GM19193 (cell line): ENCODE data around the gene ITPRID1.

Source experiments
- POLR2A ChIP-seq: IDR thresholded peaks from 4 replicates; pipeline ENCODE4 v1.6.1; 2011; ENCODE audit not compliant: insufficient read depth, insufficient read length; ENCODE audit errors: extremely low read depth

Gene ITPRID1

DNA sequence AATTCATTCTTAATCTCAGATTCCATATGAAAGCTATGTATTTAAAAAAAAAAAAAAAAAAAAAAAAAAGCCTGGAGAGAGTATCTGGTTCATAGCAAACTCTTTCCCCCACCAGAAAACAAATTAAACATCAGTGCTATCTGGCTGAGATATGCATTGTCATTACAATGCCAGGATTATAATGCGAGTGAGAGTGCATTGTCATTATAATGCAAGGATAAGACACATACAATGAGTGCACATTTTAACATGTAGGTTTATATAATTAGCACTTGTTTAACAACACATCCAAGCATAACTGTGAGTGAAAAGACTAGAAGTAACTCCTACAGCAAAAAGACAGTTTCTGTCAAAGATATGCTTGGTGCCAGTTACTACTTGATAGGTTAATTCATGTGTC, 48.1 kb downstream of the ITPRID1 start:
- no peak for TF ChIP-seq POLR2A

- TF ChIP-seq POLR2A: no peak
Observed at GRCh38 chr7:31563522-31563921, 49.6 kb downstream of the ITPRID1 start.

DNA sequence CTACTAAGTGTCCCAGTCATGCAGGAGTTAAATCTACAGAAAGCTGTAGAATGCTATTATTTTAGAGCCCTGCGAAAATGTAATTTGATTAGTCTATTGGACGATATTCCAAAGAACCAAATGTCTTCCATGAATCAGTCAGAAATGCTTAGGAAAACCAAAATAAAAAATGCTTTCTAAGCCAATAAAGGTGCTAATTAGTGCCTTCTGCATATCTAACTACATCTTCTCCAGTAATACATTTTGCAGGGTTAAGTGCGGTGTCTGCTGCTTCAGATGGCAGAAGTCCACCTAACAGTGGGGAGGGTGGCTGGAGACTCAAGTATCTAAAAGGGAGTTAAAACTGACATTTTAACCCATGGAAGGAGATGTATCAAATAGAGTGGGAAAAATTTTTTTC, 50.1 kb downstream of the ITPRID1 start:
- TF ChIP-seq POLR2A: no peak

GRCh38 chr7:31564661-31565060, 50.8 kb downstream of the ITPRID1 start:
- no peak for TF ChIP-seq POLR2A

GRCh38 chr7:31569528-31569927, 55.6 kb downstream of the ITPRID1 start:
- TF ChIP-seq POLR2A: no peak

DNA sequence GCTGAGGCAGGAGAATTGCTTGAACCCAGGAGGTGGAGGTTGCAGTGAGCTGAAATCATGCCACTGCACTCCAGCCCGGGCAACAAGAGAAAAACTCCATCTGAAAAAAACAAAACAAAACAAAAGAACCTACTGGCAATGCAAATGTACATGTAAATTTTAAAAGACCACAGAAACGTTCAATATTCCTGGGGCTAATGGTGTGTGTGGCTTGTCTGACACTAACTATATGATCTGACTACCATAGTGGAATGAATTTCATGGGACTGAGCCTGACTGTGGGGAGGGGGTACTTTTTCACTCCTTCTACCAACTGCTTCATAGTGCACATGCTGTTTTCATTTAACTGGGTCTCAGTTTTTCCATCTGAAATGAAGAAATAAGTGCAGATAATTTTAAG, 69.6 kb downstream of the ITPRID1 start:
- TF ChIP-seq POLR2A: no peak

- no peak for TF ChIP-seq POLR2A
Observed at GRCh38 chr7:31583942-31584341, 70.1 kb downstream of the ITPRID1 start.

DNA sequence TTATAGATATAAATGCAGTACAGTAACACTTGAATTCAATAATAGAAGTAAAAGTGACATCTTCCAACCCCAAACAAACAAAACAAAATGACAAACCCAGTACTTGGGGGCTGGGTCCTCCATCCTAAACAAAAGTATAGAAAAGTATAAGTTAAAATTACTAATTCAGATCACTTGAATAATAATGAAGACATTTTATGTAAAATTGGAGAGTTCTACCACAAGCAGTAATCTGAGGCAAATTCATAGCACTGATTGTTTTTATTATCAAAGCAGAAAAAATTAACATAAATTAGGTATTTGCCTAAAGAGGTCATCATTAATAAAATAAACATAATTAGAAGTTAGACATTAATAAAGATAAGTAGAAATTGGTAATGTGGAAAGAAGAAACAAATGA, 81.5 kb downstream of the ITPRID1 start:
- TF ChIP-seq POLR2A: no peak

DNA sequence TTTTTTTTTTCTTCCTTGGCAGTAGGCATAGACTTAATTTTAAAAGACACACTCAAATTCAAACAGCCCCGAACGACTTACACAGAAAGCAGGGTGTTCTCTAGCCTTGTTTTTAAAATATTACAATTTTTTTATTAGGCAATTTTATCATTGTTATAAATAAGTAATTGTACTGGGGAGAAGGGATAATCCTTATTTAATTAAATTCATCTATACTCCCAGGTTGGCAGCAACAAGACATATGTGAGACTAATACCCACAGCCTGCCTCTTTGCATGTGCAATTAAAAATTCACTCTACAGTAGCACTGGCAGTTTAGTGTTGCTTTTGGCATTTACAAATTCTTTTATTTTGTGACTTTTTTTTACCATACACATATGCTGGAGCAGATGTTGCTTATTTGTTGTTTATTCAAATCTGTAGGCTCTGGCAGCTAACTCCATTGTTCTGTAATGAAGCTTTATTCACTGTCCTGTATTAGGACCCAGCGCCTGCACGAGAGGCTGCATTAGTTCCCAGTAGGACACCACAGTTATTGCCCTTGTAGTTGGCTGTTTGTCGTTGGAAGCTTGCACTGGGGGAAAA, 88.2 kb downstream of the ITPRID1 start:
- no peak for TF ChIP-seq POLR2A

GRCh38 chr7:31603046-31603445, 89.2 kb downstream of the ITPRID1 start:
- no peak for TF ChIP-seq POLR2A

GRCh38 chr7:31613604-31614003, 99.7 kb downstream of the ITPRID1 start:
- no peak for TF ChIP-seq POLR2A

- TF ChIP-seq POLR2A: no peak
Observed at GRCh38 chr7:31633467-31633866, 119.6 kb downstream of the ITPRID1 start.

GRCh38 chr7:31633894-31634494, 120.1 kb downstream of the ITPRID1 start:
- no peak for TF ChIP-seq POLR2A

DNA sequence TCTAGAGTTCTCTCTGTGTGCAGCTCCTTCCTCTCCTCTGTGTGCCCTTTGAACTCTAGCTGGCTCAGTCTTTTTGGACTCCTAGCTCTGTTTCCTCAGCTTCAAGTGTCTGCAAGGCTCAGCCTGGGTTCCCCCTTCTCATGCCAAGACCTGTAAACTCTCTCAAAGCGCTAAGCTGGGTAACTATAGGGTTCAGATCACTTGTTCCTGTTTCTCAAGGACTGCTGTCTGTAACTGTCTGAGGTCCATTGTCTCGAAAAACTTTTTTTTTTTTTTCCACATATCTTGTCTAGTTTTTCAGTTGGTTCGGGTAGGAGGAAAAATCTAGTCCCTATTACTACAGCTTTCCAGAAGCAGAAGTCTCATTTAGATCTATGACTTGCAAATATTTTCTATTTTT, 126.5 kb downstream of the ITPRID1 start:
- TF ChIP-seq POLR2A: no peak

GRCh38 chr7:31642681-31643115, 128.8 kb downstream of the ITPRID1 start:
- no peak for TF ChIP-seq POLR2A

DNA sequence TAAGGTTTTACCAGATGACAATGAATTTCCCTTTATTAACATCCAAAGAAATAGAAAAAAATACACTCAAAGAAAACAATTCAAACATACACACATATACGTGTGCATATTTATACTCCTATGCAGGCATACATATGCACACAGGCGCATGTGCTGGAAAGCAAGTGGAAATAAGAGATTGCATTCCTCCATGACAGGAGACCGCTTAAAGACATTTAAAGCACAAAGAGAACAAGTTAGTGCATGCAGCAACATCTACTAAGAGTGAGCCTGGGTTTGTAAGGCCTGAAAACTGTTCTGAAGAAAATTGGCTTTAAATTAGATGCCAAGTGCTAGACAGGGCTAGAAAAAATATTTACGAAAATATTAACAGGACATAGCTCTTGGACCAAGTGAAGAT, 133.1 kb downstream of the ITPRID1 start:
- TF ChIP-seq POLR2A: no peak

DNA sequence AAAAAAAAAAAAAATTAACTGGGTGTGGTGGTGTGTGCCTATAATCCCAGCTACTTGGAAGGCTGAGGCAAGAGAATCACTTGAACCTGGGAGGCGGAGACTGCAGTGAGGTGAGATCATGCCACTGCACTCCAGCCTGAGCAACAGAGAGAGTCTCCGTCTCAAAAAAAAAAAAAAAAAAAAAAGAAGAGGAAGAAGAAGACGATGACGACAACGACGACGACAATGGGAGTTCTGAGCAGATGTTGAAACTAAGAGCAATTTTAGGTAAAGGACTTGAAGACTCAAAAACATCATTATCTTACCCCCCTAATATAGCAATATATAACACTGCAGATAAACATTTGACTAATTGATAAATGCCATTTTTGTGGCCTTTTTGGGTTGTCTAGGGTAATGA, 133.6 kb downstream of the ITPRID1 start:
- TF ChIP-seq POLR2A: no peak

DNA sequence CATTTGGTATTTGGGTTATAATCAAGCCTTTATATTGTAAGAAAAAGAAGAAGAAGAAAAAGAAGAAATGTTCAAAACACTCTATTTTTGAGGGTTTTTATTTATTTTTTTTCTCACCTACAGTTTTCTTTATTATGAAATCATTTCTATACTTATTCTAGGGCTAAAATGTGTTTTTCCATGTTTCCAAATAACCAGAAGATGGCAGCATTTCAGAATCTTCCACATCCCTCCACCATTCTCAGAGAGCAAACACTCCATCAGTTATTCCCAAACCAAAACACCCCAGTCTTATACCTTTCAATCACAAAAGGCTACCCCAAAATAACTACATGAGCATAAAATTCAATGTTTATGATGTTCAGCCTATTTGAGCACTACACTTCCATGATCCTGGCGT, 134.4 kb downstream of the ITPRID1 start:
- no peak for TF ChIP-seq POLR2A

DNA sequence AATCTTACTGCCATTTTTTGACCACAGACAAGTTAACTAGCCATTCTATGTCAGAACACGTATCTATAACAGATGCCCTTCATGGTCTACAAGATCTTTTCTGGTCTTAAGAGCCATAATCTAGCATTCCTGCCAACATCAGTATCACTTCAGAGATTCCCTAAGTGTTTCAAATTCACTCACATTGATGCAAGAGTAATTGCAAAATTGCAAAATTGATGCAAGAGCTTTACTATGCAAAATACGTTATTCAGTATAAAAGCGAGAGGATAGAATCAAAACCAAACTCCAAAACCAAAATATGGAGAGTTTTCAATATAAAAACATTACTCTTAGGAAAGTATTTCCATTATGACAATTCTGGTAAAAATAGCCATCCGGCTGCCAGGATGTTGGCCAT, 135.0 kb downstream of the ITPRID1 start:
- TF ChIP-seq POLR2A: no peak
